Esophagus muscularis mucosa (tissue), 4 donors: ENCODE data around the gene EEIG1.

Source experiments
- EP300 ChIP-seq: sonication (generic); formaldehyde crosslinking; IDR thresholded peaks from one replicate; pipeline ENCODE4 v1.6.1; 2017; ENCODE audit warnings: antibody characterized with exemption
- POLR2A ChIP-seq: fragments of 450-650 bp; IDR thresholded peaks from one replicate; pipeline ENCODE4 v1.6.1; 2017; ENCODE audit warnings: antibody characterized with exemption, moderate library complexity, mild to moderate bottlenecking, low read depth
- TF ChIP-seq, protein P1 (sequence below), 3 experiments: fragments of 200-600 bp in 2 of 3; fragments of 450-650 bp in 1 of 3; sonication (generic) in 2 of 3; IDR thresholded peaks; one replicate each; pipeline ENCODE4 v1.5.1; 2017 to 2019; ENCODE audit warnings: antibody characterized with exemption in 3 of 3, mild to moderate bottlenecking in 2 of 3, moderate library complexity in 1 of 3

- TF ChIP-seq, protein P1, sequence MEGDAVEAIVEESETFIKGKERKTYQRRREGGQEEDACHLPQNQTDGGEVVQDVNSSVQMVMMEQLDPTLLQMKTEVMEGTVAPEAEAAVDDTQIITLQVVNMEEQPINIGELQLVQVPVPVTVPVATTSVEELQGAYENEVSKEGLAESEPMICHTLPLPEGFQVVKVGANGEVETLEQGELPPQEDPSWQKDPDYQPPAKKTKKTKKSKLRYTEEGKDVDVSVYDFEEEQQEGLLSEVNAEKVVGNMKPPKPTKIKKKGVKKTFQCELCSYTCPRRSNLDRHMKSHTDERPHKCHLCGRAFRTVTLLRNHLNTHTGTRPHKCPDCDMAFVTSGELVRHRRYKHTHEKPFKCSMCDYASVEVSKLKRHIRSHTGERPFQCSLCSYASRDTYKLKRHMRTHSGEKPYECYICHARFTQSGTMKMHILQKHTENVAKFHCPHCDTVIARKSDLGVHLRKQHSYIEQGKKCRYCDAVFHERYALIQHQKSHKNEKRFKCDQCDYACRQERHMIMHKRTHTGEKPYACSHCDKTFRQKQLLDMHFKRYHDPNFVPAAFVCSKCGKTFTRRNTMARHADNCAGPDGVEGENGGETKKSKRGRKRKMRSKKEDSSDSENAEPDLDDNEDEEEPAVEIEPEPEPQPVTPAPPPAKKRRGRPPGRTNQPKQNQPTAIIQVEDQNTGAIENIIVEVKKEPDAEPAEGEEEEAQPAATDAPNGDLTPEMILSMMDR (IDR thresholded peaks at IDR 0.05): no peak
- TF ChIP-seq POLR2A (no peak), EP300 (no peak)
Measured at GRCh38 chr9:128022886-128023285, 42.1 kb upstream of the EEIG1 start.
